ENCODE data around the gene IFTAP.

GRCh38 chr11:36600180-36600579, 5.9 kb downstream of the IFTAP start:
- TF ChIP-seq, protein P1, sequence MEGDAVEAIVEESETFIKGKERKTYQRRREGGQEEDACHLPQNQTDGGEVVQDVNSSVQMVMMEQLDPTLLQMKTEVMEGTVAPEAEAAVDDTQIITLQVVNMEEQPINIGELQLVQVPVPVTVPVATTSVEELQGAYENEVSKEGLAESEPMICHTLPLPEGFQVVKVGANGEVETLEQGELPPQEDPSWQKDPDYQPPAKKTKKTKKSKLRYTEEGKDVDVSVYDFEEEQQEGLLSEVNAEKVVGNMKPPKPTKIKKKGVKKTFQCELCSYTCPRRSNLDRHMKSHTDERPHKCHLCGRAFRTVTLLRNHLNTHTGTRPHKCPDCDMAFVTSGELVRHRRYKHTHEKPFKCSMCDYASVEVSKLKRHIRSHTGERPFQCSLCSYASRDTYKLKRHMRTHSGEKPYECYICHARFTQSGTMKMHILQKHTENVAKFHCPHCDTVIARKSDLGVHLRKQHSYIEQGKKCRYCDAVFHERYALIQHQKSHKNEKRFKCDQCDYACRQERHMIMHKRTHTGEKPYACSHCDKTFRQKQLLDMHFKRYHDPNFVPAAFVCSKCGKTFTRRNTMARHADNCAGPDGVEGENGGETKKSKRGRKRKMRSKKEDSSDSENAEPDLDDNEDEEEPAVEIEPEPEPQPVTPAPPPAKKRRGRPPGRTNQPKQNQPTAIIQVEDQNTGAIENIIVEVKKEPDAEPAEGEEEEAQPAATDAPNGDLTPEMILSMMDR (IDR thresholded peaks at IDR 0.05) = no peak
- no peak for TF ChIP-seq POLR2A (IDR thresholded peaks at IDR 0.05)
